ENCODE data around the gene ARHGAP26.

The ARHGAP26 gene

DNA sequence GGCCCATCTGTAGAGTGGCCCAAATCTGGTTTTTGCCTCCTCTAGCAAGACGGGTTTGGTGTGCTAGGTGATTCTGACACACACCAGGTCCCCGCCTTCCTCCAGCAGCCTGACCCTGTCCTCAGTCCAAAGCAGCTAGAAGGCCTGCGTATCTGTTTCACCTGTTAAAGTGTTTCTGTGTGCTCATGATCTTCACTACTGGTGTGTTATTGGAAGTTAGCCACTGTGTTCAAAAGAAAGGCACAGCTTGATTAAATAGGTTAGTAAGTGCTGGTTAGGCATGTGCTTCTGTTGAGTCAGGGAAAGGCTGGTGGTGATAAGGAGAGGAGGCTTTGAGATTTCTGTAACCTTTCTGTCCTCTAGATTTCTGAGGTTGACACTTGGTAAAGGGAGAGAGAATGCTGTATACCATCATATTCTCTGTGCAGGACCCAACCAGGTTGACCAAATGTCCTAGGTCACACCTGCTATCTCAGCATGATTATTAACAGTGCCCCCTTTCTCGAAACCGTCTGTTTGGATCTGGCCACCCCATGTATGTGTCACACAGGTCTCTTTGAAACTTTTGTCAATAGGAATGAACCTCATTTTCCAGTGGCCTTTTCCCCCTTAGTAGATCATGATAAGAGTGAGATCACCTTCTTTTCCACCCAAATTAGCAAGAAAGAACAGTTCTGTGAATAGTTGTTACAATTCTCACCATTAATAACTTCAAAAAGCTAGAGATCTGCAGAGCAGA, 58.8 kb downstream of the ARHGAP26 start:
- no peak for DNase-seq (ENCODE audit: low spot score)

DNA sequence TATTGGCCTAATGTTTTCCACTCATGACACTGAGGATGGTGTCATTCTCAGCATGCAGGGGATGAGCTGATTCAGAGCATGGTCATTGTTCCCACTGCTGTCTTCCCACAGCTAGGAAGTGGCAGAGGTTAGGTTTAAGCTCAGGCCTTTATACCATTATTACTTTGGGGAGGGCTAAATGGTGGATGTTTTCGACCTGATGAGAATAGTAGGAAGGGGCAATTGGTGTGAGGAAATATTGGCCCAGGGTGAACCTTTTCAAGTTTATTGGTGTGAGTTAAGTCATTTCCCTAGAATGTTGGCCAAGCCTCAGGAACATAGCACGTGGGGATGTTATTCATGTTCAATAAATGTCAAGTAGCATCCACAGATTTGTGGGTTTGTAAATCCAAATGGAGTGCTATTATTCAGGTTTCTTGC, 59.6 kb downstream of the ARHGAP26 start:
- DNase-seq (ENCODE audit: low spot score) = no peak

DNA sequence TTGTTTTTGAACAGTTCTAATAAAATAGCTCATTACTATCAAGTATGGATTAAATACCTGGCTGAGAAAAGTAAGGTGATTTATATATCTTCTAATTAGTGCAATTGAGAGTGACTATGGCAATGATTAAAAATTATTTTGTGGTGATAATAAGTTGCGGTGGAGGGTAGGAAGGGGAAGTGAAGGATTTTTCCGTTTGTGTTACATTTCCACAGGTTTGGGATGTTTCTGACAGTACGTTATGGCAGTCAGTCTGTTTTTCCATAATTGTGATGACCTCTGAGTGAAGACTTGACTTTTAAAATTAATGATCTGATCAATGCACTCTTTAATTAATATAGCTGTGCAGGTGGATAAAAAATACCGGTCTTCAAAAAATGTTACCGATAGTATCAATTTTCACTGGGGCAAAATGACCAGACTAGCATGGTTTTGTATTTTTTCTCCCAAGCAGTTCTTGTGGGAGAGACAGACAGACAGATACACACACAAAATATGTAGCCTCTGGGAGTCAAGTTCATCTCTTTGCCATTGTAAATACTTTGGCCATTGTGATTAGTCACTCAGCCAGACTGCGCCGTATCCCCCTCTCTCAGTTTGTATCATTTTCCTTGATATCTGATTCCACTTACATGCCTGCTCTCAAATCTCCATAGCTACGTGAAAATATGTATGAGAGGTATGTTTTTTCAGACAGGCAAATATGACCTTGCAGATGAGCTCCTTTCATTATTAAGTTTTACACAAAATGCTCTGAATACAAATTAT, 60.2 kb downstream of the ARHGAP26 start:
- no peak for DNase-seq (ENCODE audit: low spot score)

DNA sequence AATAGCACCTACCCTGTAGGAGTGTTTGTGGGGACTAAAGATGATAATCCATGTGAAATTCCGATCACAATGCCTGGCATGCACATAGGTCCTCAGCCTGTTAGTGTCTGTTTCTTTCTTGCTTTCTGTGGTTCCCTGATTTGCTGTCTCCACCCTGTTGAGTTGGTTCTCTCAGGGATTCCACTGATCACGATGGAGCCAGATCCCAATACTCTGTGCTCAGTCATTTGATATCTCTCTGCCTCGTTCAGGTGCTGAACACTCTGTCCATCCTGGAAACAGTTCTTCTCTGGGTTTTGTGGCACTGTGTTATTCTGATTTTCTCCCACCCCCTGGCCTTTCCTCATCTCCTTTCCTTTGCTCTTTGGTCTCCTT, 60.8 kb downstream of the ARHGAP26 start:
- no peak for DNase-seq (ENCODE audit: low spot score)

DNA sequence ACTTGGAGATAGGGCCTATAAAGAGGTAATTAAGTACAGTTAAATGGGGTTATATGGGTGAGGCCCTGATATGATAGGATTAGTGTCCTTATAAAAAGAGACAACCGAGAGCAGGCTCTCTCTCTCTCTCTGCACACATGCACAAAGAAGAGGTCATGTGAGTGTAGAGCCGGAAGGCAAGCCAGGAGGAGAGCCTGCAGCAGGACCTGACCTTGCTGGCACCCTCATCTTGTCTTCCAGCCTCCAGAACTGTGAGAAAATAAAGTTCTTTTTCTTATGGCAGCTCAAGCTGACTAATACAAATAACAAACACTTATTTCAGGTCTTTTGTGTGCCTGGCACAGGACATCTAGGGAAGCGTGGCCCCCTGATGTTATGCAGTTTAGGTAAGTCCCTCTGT, 62.1 kb downstream of the ARHGAP26 start:
- no peak for DNase-seq (ENCODE audit: low spot score)

DNA sequence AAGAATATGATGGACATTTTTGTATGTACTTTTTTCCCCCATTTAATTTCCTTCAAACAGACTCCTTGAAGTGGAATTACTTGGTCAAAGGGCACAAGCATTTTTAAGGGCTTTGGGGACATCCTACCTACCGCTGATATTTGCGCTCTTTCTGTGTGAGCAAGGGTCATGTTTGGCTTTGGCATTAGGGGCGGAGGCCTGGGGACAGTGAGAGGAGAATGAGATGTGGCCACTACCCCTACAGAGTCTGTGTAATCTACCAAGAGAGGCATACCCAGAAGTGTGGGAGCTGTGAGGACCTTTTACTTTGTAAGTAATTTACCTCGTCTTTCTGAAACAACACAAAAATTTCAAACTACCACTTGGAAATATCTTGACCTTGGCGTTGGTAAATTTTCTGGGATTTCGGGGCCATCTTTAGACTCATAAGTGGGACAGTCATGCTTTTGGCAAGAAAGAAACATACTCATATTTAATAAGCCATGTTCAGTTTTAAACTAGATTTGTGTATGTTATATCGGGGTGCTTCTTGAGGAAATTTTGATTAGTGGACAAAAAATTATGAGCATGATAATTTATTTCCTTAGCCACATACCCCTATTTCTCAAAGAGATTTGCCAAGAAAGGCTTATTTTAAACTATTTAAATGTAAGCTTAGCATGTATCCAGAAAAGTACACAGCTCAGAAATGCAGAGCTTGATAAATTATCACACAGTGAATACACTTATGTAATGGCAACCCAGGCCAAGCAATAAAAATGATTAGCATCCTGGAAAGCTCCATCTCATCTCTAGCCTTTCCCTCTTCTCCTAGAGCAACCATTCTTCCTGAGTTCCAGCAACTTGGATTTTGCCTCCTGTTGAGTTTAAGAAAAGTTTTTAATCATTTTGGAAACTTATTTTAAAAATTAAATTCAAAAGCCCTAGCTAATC, 63.6 kb downstream of the ARHGAP26 start:
- DNase-seq (ENCODE audit: low spot score) = no peak

DNA sequence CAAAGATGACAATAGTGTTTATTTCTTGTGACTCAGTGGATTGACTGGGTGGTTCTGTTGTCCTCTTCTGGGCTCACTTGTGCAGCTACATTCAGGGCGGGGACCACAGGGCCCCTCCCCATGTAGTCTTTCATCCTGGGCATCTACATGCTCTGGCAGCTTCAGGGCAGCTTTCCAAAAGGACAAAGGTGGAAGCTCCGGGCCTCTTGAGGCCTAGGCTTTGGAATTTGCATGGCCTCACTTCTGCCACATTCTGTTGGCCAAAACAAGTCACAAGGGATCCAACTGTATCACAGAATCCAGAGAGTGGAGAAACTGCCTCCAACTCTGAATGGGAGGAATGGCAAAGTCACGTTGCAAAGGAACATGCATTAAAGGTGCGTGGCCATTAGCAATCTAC, 64.3 kb downstream of the ARHGAP26 start:
- DNase-seq (ENCODE audit: low spot score) = no peak

DNA sequence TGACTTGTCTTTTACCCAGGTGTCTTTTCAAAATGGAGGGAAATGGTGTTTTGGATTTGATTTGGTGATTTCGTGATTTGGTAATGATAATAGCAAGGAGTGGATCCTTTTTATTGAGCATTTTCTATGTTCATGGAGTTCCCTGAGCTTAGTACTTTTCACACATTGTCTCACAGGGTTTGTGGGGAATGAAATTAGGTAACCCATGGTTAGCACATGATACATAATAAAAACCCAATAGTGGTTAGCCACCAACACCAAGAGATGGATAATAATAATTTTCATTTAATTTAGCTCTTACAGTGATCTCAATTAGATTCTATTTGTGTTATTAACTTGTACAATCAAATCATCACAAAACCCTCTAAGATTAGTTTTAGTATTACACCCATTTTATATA, 65.4 kb downstream of the ARHGAP26 start:
- DNase-seq (ENCODE audit: low spot score) = no peak

DNA sequence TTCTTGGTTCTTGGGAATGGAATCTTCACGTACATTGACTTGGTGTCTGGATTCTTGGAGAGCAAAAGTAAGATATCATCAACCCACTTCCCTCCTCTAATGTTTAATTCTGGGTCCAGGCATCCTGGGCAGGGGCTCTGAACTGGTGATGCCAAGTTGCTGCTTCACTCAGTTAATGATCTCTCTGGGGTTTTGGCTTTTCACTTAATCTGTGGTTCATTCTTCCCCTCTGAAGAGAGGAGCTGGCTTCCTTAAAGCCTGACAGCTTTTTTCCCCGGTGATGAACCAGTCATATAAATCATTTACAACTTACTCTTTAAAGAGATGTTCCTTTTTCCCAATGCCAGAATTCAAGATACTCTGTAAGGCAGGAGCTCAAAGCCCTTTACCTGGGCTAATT, 65.9 kb downstream of the ARHGAP26 start:
- DNase-seq (ENCODE audit: low spot score) = no peak

DNA sequence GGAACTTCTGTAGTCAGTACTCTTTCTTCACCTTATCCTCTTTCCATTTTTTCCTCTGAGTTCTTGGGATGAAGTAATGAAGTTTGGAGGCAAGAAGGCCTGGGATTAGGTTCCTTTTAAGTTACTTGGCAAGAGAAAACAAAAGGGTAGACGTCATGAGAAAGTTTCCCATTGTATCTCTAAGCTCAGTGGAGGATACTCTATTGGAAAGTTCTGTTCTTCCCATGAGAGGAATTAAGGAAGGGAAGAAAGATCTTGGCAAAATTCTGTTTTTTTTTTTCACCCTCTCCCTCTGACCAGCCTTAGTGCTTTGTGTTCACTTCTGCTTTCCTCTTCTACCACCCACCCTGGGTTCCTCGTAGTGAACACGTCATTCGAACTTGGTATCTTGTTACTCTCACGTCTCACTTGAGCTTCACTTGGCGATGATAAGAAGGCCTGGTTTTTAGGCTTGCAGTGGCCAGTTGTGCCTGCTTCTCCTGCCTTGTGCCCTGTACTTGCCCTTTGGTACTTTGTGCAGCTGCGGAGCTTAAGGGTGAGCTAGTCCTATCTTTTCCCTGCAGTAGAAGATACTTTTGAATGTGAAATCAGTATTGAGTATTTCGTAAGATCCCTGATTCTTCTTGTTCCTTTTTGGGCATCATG, 67.0 kb downstream of the ARHGAP26 start:
- DNase-seq (ENCODE audit: low spot score) = no peak

DNA sequence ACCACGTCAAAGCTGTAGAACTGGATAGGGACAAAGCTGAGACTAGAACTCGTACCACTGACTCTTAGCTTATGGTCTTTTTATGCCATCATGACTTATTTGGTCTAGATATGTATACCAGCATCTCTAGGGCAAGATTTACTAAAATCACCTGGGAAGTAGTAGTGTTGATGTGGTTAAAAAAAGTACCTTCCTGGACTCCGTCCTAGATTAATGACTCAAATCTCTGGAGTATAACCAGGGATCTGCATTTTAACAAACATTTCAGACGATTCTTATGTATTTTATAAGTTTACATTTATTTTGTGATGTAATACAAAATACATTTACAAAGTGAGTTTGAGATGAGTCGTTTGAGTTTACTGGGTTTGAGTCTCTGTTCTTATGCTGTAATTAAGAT, 68.7 kb downstream of the ARHGAP26 start:
- no peak for DNase-seq (ENCODE audit: low spot score)

DNA sequence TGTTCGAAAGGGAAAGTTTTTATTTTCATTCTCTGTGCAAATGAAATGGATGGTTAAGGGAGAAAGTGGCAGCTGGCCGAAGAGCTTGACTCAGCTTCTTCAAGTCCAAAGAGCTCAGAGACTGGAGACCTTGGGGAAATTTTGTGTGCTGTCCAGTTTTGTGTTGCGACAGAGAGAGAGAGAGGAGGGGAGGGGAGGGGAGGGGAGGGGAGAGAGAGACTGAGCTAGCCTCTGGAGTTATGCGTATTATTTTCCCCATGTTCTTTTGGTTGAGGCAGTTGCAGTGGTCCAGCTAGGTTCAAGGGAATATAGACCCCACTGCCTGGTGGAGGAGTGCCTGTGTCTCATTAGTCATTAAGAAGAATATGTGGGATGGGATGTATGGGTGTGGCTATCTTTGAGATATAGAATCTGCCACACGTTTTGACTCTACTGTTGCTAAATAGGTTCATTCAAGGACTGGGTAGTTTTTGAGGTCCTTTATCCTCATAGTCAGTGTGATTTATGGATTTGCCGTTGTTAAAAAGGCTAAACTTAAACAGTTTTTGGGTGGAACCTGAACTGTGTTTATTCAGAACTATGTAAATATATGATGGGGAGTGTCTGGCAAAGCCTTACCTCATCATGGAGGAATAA, 69.7 kb downstream of the ARHGAP26 start:
- DNase-seq (ENCODE audit: low spot score) = no peak

DNA sequence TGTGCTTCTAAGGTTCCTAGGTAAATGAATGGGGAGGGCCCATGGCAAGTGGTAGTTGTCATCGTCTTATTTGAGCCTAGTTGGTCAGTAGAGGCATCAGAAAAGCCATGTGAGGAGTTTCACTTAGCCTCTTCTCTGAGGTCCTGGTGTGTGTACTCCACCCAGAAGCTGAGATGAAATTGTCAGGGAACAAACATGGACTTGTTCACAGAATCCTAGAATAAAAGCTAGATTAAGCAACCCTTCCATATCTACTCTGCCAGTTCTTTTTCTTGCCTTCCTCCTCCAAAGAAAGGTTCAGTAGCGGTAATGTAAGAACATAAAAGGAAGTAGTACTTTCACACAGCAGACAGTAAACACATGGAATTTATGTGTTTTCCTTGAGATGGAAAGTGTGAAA, 70.4 kb downstream of the ARHGAP26 start:
- no peak for DNase-seq (ENCODE audit: low spot score)

DNA sequence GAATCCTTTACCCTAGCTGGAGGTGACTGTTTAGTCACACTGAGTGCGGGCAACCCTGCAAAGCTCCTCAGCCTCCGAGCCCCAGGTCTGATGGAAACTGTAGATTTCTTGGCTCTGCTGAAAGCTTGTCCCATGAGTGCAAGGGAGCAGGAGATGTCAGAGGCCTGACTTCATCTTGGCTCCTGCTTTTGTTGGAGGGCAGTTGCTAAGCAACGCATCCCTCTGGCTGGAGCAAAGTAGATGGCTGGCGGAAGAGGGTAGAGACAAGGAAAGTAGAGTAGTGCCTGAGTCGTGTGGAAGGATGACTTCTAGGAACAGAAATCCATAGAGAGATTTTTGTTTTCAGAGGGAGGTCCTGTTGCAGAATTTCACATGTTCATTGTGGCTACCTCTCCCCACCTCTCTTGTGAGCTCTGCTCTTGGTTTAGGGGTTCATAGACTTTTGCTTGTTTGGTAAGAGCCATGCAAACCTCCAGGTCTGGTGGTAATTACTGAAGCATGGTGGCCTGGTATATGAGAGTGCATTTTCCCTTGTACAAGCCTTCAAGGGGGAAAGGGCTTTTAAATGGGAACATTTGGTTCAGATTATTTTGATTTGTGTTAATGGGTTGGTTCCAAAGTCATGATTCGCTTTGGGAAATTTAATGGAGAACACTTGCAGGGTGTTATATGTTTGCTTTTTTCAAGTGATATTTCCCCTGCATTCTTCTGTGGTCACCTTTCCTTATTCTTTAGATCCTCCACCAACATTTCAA, 71.5 kb downstream of the ARHGAP26 start:
- DNase-seq (ENCODE audit: low spot score) = no peak

DNA sequence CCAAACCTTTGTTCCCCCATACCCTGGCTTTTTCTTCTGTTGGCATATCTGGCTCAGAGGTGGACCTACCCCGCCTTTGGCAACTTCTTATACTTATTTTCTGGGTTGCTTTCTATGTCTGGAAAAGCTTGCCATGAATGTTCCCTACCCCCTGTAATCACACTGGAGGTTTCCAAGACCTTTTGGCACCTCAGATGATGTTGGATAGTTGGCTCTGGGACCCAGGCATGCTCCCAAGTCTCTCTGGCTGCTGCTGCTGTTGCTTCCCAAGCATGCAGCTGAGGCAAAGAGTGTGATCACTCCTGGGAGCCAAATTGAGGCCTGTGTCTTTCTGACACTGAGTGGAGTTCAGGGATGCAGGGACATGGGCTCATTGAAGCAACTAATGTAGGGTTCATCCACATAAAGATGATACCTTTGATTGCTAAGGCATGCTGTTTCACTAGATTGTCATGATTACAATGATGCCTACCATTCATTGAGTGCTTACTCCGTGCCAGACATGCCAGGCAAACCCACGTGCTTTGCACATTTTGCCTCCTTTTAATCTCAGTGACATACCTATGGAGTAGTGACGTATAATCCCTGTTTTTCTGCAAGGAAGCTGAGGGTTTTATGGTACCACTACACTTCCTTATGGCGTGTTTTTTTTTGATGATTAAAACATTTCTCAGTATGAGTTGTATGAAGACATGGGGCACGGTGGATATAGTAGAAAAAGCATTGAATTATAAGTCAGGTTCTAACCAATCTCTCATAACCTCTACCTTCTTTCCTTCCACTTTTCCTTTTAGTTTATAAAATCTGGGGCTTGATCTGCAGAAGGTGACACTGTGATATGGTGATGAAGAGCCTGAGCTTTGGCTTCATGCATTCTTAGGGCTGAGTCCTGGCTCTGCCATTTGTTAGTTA, 73.1 kb downstream of the ARHGAP26 start:
- DNase-seq (ENCODE audit: low spot score) = no peak

DNA sequence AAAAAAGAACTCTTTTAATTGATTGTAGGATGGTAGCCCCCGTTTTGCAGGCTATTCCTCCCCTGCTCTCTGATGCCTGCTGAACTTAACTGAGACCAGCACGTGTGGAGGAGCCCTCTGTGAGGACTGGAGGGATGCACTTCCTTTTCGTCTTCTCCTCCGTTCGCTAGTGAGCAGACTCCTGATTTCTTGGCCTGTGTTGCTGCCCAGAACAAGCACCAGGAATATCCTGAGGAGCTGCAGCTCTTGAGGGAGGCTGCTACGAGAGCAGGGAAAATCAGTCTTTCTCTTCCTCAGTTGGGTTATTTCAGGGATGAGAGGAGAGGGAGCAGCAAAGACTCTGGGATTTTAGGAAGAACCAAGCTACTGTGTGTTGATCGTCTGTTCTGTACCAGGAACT, 74.7 kb downstream of the ARHGAP26 start:
- DNase-seq (ENCODE audit: low spot score) = no peak

DNA sequence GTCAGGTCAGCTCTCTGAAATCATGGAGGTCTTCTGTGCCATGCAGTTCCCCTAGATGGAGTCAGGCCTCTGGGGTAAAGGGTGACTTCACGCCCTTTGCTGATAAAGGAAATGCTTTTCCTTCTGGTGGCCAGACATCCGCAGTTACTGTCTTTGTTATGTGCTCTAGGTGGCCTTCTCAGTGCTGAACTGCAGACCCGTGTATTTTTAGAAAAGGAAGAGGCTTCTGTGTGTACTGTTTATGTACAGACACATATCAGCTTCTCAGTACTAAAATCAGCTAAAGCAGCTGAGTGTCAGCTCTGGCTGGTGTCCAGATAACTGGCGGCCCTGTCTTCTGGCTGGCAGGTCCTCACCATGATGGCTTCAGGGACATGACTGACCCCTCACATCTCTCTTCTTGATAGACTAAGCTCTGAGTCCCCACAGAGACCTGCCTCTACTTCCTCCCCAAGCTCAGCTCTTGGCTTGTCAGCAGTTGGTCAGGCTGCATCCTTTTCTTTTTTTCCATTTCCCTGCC, 75.3 kb downstream of the ARHGAP26 start:
- DNase-seq (ENCODE audit: low spot score) = no peak

DNA sequence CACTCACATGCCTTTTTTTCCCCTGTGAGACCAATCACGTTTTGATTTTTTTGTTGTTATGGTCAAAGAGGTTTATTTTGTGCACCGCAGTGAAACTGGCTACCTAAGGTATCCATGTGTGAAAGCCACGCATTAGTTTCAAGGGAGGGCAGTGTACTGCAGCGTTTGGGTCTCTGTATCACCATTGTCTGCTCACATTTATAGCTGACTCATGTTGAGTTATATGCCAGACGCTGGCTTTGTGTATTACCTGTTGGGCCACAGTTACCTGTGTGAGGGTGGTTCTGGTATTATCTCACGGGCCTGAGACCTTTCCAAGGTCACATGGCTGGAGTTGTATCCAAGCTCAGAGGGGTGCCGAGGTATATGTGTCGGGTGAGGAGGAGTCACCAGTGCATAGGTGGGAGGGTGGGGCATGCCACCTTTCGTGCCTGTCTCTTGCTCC, 75.8 kb downstream of the ARHGAP26 start:
- DNase-seq (ENCODE audit: low spot score) = no peak

DNA sequence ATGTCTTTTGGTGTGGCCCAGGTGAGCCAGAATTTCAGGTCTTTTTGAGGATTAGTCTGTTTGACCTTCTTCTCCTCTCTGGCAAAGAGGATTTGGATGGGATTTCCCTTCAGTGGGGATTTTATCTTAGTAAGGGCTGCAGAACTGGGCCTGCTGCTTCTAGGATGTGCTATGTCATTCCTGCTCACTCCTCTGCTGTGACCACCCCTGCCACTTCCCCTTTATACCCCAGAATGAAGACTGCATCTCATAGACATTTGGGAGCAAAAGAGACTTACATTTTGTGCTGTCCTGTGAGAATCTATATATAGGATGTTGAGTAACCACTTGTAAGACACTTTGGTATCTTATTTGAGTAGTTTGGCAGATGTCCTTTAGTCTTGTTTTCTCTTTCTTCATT, 76.2 kb downstream of the ARHGAP26 start:
- no peak for DNase-seq (ENCODE audit: low spot score)

Data from activated CD4-positive, alpha-beta T cell treated with anti-CD3 and anti-CD28 coated beads, Interleukin-2, Interleukin-4, amounts not matched to agents 100 ng/mL and 50 ng/mL, durations not matched to agents 16 hours and 8 hours (primary cell).